Fibroblast of mammary gland (primary cell): Measurements from ENCODE around the gene FSTL5.

Experiments used
- DNase-seq: peaks from one replicate; pipeline ENCODE4 v3.0.0-alpha.2; 2010; ENCODE audit warnings: low read depth
- H3K4me3 ChIP-seq: 2 replicates; pipeline ENCODE4 v1.5.1; 2011; ENCODE audit warnings: low read depth, mild to moderate bottlenecking, low read length, moderate library complexity; ENCODE audit not compliant: control insufficient read depth
- TF ChIP-seq, protein P1 (sequence below): conservative IDR thresholded peaks from 2 replicates; pipeline ENCODE4 v1.5.1; 2011; ENCODE audit warnings: low read depth, low read length, inconsistent platforms; ENCODE audit not compliant: control insufficient read depth, insufficient read depth

The FSTL5 gene

GRCh38 chr4:161829591-161829990, 334.2 kb downstream of the FSTL5 start:
- DNase-seq = no peak
- no peak overlapping the region for H3K4me3 ChIP-seq
- TF ChIP-seq, protein P1, sequence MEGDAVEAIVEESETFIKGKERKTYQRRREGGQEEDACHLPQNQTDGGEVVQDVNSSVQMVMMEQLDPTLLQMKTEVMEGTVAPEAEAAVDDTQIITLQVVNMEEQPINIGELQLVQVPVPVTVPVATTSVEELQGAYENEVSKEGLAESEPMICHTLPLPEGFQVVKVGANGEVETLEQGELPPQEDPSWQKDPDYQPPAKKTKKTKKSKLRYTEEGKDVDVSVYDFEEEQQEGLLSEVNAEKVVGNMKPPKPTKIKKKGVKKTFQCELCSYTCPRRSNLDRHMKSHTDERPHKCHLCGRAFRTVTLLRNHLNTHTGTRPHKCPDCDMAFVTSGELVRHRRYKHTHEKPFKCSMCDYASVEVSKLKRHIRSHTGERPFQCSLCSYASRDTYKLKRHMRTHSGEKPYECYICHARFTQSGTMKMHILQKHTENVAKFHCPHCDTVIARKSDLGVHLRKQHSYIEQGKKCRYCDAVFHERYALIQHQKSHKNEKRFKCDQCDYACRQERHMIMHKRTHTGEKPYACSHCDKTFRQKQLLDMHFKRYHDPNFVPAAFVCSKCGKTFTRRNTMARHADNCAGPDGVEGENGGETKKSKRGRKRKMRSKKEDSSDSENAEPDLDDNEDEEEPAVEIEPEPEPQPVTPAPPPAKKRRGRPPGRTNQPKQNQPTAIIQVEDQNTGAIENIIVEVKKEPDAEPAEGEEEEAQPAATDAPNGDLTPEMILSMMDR = no peak

DNA sequence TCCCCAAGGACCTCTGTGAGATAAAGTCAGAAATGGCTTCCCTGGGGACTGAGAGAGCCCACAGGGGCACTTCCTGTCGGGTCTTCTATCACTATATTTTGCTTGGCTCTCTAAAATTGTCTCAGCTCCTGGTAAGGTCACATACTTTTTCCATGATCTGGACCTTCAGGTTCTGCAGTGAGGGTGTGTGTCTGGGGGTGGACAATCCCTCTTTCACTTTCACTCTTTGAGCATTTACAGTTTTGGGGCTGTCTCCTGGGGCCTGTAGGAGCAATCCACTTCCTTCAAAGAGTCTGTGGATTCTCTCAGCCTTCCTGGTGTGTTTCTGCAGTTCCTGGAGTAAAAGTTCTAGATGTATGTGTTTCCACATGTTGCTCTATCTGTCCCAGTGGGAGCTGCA, 335.7 kb downstream of the FSTL5 start:
- DNase-seq = no peak
- H3K4me3 ChIP-seq = no peak overlapping the region
- TF ChIP-seq, protein P1 = no peak

DNA sequence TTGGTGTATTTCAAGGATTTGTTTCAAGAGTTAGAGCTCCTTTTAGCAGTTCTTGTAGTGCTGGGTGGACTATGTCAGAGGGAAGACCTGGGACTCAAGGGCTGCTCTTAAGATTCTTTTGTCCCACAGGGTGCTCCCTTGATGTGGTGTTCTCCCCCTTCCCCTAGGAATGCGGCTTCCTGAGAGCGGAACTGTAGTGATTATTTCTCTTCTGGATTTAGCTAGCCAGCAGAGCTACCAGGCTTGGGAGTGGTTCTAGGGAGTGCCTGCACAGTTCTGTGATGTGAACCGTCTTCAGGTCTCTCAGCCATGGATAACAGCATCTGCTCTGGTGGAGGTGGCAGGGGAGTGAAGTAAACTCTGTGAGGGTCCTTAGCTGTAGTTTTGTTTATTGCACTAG, 336.8 kb downstream of the FSTL5 start:
- no peak for DNase-seq
- TF ChIP-seq, protein P1 = no peak
- H3K4me3 ChIP-seq = no peak overlapping the region

DNA sequence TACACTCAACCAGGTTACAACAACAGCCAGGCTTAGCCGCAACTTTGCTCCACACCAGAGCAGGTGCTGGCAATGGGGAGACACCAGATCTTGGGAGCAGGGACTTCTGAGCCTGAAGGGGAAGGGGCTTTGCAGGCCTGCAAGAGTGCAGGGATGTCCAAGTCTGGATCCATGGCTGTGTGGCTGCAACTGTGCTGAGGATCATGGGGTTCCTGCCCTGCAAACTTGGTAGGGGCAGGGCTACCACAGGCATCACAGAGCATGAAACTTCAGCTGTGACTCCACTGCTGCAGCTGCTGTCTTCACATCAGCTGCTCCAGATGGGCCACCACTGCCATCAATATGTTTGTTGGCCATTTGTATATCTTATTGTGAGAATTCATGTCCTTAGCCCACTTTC, 340.4 kb downstream of the FSTL5 start:
- TF ChIP-seq, protein P1 = no peak
- no peak for DNase-seq
- no peak overlapping the region for H3K4me3 ChIP-seq

DNA sequence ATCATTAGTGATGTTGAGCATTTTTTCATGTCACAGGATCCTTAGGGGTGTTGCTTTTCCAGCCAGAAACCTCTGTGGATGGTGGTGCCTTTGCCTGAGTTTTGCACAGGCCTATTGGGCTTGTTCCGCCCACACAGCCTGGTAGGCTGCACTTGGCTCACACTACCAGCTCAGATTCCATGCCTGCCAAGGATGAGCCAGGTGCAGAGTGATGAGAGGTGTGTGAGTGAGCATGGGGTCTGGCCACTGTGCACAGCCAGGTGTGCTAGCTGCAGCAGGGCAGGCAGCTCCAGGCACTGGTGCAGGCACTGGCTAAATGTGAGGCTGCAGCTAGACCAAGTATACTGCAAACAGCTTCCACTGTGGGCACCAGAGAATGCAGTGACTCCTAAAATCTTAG, 341.6 kb downstream of the FSTL5 start:
- no peak for DNase-seq
- H3K4me3 ChIP-seq = no peak overlapping the region
- TF ChIP-seq, protein P1 = no peak

GRCh38 chr4:161817914-161818313, 345.9 kb downstream of the FSTL5 start:
- DNase-seq = no peak
- H3K4me3 ChIP-seq = no peak overlapping the region
- TF ChIP-seq, protein P1 = no peak

GRCh38 chr4:161816958-161817357, 346.8 kb downstream of the FSTL5 start:
- DNase-seq = no peak

More at GRCh38 chr4:161816958-161817357, 346.8 kb downstream of the FSTL5 start:
- TF ChIP-seq, protein P1 = no peak
- H3K4me3 ChIP-seq = no peak overlapping the region
